GM23338 (cell line): ENCODE data around the gene RELCH. TPM values are rescaled to one million over a fixed set of nuclear protein-coding genes. Genes with fewer than 3 reads are reported as not detected.

Experiments used
- ATAC-seq: fragments of 200-7000 bp; cut with Tn5 transposase; 3 replicates; pipeline ENCODE4 v1.9.1; 2020
- DNase-seq: peaks from one replicate; pipeline ENCODE4 v3.0.0-alpha.2; 2015; ENCODE audit warnings: low spot score
- H2AFZ ChIP-seq: fragments of 200-600 bp; sonication (generic); 2 replicates; pipeline ENCODE4 v1.8.0; 2016; ENCODE audit warnings: antibody characterized with exemption, mild to moderate bottlenecking, moderate library complexity
- H3F3A ChIP-seq: fragments of 200-600 bp; sonication (generic); replicated peaks from 2 replicates; pipeline ENCODE4 v1.8.0; 2017; ENCODE audit warnings: antibody characterized with exemption, mixed run types, low read depth
- H3K27ac ChIP-seq: fragments of 200-600 bp; sonication (generic); 2 replicates; pipeline ENCODE4 v1.6.1; 2016; ENCODE audit warnings: low read depth
- H3K27me3 ChIP-seq: fragments of 200-600 bp; sonication (generic); 2 replicates; pipeline ENCODE4 v1.8.0; 2016; ENCODE audit warnings: mild to moderate bottlenecking, mixed run types, moderate library complexity; ENCODE audit not compliant: insufficient read depth
- H3K36me3 ChIP-seq: fragments of 200-600 bp; sonication (generic); 2 replicates; pipeline ENCODE4 v1.8.0; 2016; ENCODE audit warnings: mild to moderate bottlenecking; ENCODE audit not compliant: insufficient read depth
- H3K4me1 ChIP-seq: fragments of 200-600 bp; sonication (generic); 2 replicates; pipeline ENCODE4 v1.8.0; 2016; ENCODE audit warnings: mild to moderate bottlenecking, moderate library complexity; ENCODE audit not compliant: insufficient read depth
- H3K4me2 ChIP-seq: fragments of 200-600 bp; sonication (generic); 2 replicates; pipeline ENCODE4 v1.7.1; 2017; ENCODE audit warnings: mixed run types
- H3K4me3 ChIP-seq: fragments of 200-600 bp; sonication (generic); 2 replicates; pipeline ENCODE4 v1.6.1; 2016; ENCODE audit warnings: mixed run types
- H3K79me2 ChIP-seq: fragments of 200-600 bp; sonication (generic); replicated peaks from 2 replicates; pipeline ENCODE4 v1.8.0; 2017; ENCODE audit warnings: mild to moderate bottlenecking; ENCODE audit not compliant: insufficient read depth
- H3K9me2 ChIP-seq: fragments of 200-600 bp; sonication (generic); 2 replicates; pipeline ENCODE4 v1.8.0; 2017; ENCODE audit not compliant: insufficient read depth
- H4K20me1 ChIP-seq: fragments of 200-600 bp; sonication (generic); replicated peaks from 2 replicates; pipeline ENCODE4 v1.8.0; 2017; ENCODE audit warnings: mild to moderate bottlenecking; ENCODE audit not compliant: insufficient read depth
- H3K27ac Mint-ChIP-seq: 2 replicates; pipeline ENCODE4 v1.8.0; 2020; ENCODE audit warnings: inconsistent platforms, mild to moderate bottlenecking, moderate library complexity, mixed read lengths
- H3K27me3 Mint-ChIP-seq: 3 replicates; pipeline ENCODE4 v1.8.0; 2022; ENCODE audit warnings: low read depth, mild to moderate bottlenecking, moderate library complexity, mixed read lengths, inconsistent platforms; ENCODE audit not compliant: insufficient read depth, poor library complexity
- H3K36me3 Mint-ChIP-seq: 3 replicates; pipeline ENCODE4 v1.8.0; 2021; ENCODE audit warnings: low read depth, mild to moderate bottlenecking, inconsistent platforms, moderate library complexity, mixed read lengths
- H3K4me1 Mint-ChIP-seq: 3 replicates; pipeline ENCODE4 v1.8.0; 2020; ENCODE audit warnings: mild to moderate bottlenecking, inconsistent platforms, mixed read lengths
- H3K4me3 Mint-ChIP-seq: 3 replicates; pipeline ENCODE4 v1.8.0; 2021; ENCODE audit warnings: moderate library complexity, mild to moderate bottlenecking, inconsistent platforms, mixed read lengths
- H3K9me3 Mint-ChIP-seq: 3 replicates; pipeline ENCODE4 v1.8.0; 2020; ENCODE audit warnings: moderate library complexity, mild to moderate bottlenecking, inconsistent platforms, mixed read lengths
- CREB1 ChIP-seq: fragments of 250-450 bp; sonication (Bioruptor Pico); IDR thresholded peaks from 2 replicates; pipeline ENCODE4 v1.5.0; 2020; ENCODE audit warnings: low read depth, mild to moderate bottlenecking, moderate library complexity
- ETS1 ChIP-seq: IDR thresholded peaks from 2 replicates; pipeline ENCODE4 v1.6.1; 2016; ENCODE audit warnings: antibody characterized with exemption
- EZH2 ChIP-seq: fragments of 200-600 bp; sonication (generic); IDR thresholded peaks from one replicate; pipeline ENCODE4 v1.8.0; 2017; ENCODE audit warnings: antibody characterized with exemption, mild to moderate bottlenecking, low read depth; ENCODE audit not compliant: unreplicated experiment
- EZH2phosphoT487 ChIP-seq: fragments of 200-600 bp; sonication (generic); IDR thresholded peaks from one replicate; pipeline ENCODE4 v1.8.1; 2018; ENCODE audit warnings: antibody characterized with exemption; ENCODE audit not compliant: unreplicated experiment
- JUNB ChIP-seq: IDR thresholded peaks from one replicate; pipeline ENCODE4 v1.6.1; 2016; ENCODE audit warnings: antibody characterized with exemption; ENCODE audit not compliant: unreplicated experiment
- NANOG ChIP-seq: IDR thresholded peaks from 2 replicates; pipeline ENCODE4 v1.6.1; 2016; ENCODE audit warnings: antibody characterized with exemption, borderline replicate concordance
- POLR2AphosphoS5 ChIP-seq: IDR thresholded peaks from 2 replicates; pipeline ENCODE4 v1.6.1; 2016; ENCODE audit warnings: antibody characterized with exemption, low read depth
- STAT1 ChIP-seq: IDR thresholded peaks from one replicate; pipeline ENCODE4 v1.6.1; 2016; ENCODE audit warnings: antibody characterized with exemption; ENCODE audit not compliant: unreplicated experiment
- ZNF114 ChIP-seq: fragments of 250-450 bp; sonication (Bioruptor Pico); IDR thresholded peaks from 2 replicates; pipeline ENCODE4 v1.5.0; 2020; ENCODE audit warnings: mild to moderate bottlenecking, moderate library complexity
- ZNF331 ChIP-seq: fragments of 250-450 bp; sonication (Bioruptor Pico); IDR thresholded peaks from 2 replicates; pipeline ENCODE4 v1.5.0; 2020; ENCODE audit warnings: low read depth, mild to moderate bottlenecking, moderate library complexity
- ZNF462 ChIP-seq: fragments of 250-450 bp; sonication (Bioruptor Pico); IDR thresholded peaks from 2 replicates; pipeline ENCODE4 v1.5.0; 2020; ENCODE audit warnings: mild to moderate bottlenecking, moderate library complexity
- polyA plus RNA-seq: library from polyadenylated mRNA; unstranded; fragments of >200 nt; fragmentation: Nextera tagmentation; extraction: Ambion mirVana; gene quantifications from 2 replicates; pipeline ENCODE4 v1.2.1, GENCODE V29; 2016
- total RNA-seq: library from RNA; depleted of rRNA; stranded (reverse); fragments of >200 nt; shearing (Covaris generic); gene quantifications from 2 replicates; pipeline ENCODE4 v1.2.3, GENCODE V29; 2014
- TF ChIP-seq, protein P1 (sequence below), 2 experiments: fragments of 200-600 bp in 1 of 2; sonication (generic) in 1 of 2; conservative IDR thresholded peaks; 2 replicates each; pipeline versions ENCODE4 v1.5.1 to v1.6.1; 2016 to 2017; ENCODE audit warnings: antibody characterized with exemption in 2 of 2, low read depth in 2 of 2, mild to moderate bottlenecking in 2 of 2, moderate library complexity in 1 of 2

RELCH gene
- total and polyA plus RNA-seq, 2 experiments from 2014 or later: 8.8 to 56.4 TPM

GRCh38 chr18:62332431-62332830 is 145.4 kb downstream of the RELCH start:
- Mint-ChIP-seq H3K36me3 (no peaks in the 10 kb centered on the region), H3K4me3 (no peak overlapping the region), H3K27ac (no peak overlapping the region), H3K4me1 (peaks cover 49% of the 10 kb centered on the region), H3K27me3 (peaks cover 16% of the 10 kb centered on the region), H3K9me3 (no peaks in the 10 kb centered on the region)
- DNase-seq: no peak
- Histone ChIP-seq H3K27ac (no peak overlapping the region), H3K27me3 (peaks cover 8% of the 10 kb centered on the region), H3K4me1 (peaks cover 37% of the 10 kb centered on the region), H3K36me3 (no peaks in the 10 kb centered on the region), H3K4me3 (no peak overlapping the region), H3K9me2 (no peaks in the 10 kb centered on the region), H3K4me2 (no peak overlapping the region), H3K79me2 (peaks cover 60% of the 10 kb centered on the region), H4K20me1 (no peaks in the 10 kb centered on the region; the same call in 1 of the 2 replicates), H2AFZ (no peak overlapping the region), H3F3A (no peaks in the 10 kb centered on the region; the same call in 1 of the 2 replicates)
- no peak for ATAC-seq
- TF ChIP-seq NANOG: no peak
- no peak for TF ChIP-seq ZNF462 (CRISPR knock-in tag)
- TF ChIP-seq, protein P1, sequence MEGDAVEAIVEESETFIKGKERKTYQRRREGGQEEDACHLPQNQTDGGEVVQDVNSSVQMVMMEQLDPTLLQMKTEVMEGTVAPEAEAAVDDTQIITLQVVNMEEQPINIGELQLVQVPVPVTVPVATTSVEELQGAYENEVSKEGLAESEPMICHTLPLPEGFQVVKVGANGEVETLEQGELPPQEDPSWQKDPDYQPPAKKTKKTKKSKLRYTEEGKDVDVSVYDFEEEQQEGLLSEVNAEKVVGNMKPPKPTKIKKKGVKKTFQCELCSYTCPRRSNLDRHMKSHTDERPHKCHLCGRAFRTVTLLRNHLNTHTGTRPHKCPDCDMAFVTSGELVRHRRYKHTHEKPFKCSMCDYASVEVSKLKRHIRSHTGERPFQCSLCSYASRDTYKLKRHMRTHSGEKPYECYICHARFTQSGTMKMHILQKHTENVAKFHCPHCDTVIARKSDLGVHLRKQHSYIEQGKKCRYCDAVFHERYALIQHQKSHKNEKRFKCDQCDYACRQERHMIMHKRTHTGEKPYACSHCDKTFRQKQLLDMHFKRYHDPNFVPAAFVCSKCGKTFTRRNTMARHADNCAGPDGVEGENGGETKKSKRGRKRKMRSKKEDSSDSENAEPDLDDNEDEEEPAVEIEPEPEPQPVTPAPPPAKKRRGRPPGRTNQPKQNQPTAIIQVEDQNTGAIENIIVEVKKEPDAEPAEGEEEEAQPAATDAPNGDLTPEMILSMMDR (conservative IDR thresholded peaks at IDR 0.05; ENCODE audit: low read depth in 2 of 2): no peak
- no peak for TF ChIP-seq JUNB
- no peak for TF ChIP-seq STAT1
- TF ChIP-seq ZNF114 (CRISPR knock-in tag): no peak
- no peak for TF ChIP-seq EZH2
- no peak for TF ChIP-seq CREB1 (CRISPR knock-in tag)
- no peak for TF ChIP-seq ETS1
- no peak for TF ChIP-seq ZNF331 (CRISPR knock-in tag)
- no peak for TF ChIP-seq EZH2phosphoT487
- no peak for TF ChIP-seq POLR2AphosphoS5
